HepG2 (cell line): ENCODE data around the gene ZNF491. TPM values are rescaled to one million over a fixed set of nuclear protein-coding genes. Genes with fewer than 3 reads are reported as not detected.

Experiments used
- ATAC-seq: fragments of 200-7000 bp; cut with Tn5 transposase; 3 replicates; pipeline ENCODE4 v1.9.1; 2020; ENCODE audit warnings: mild to moderate bottlenecking, moderate library complexity
- BruUV-seq: library from RNA; stranded (reverse); fragments of 400-500 nt; replicated peaks from 2 replicates; lab custom pipeline; 2021; lab: Mats Ljungman, UMichigan
- CTCF ChIA-PET: fragments of 300-600 bp; formaldehyde crosslinking; extraction: SDS; loops from one replicate; lab custom pipeline; 2021; ENCODE audit warnings: low total read pairs, inconsistent platforms, low intra/inter-chr PET ratio; lab: Yijun Ruan, JAX
- POLR2A ChIA-PET: fragments of 350-600 bp; sonication (Branson Sonifier 250); formaldehyde crosslinking; loops from one replicate; lab custom pipeline; 2020; ENCODE audit warnings: antibody characterized with exemption, inconsistent platforms; lab: Yijun Ruan, JAX
- DNase-seq: peaks from one replicate; pipeline ENCODE4 v3.0.0-alpha.2; 2015; ENCODE audit warnings: low spot score
- FAIRE-seq: peaks from 3 replicates; lab custom pipeline; 2011; peaks lifted over from hg19 to GRCh38; lab: Jason Lieb, UNC
- H2AFZ ChIP-seq: one replicate; pipeline ENCODE4 v1.6.1; 2011; ENCODE audit warnings: low read length, inconsistent platforms
- H3K27ac ChIP-seq: fragments of 300-600 bp; 3 replicates; pipeline ENCODE4 v1.8.0; 2011; ENCODE audit warnings: mixed run types, mild to moderate bottlenecking, mixed read lengths, low read length, inconsistent platforms; ENCODE audit not compliant: insufficient read depth; ENCODE audit errors: extremely low read length
- H3K27me3 ChIP-seq, 2 experiments: fragments of 200-600 bp in 1 of 2; 2 replicates in 1 of 2; 3 replicates in 1 of 2; pipeline versions ENCODE4 v1.6.0 to v1.8.0; 2011; ENCODE audit warnings: low read length in 2 of 2, mild to moderate bottlenecking in 2 of 2, moderate library complexity in 2 of 2, inconsistent platforms in 1 of 2; ENCODE audit not compliant: insufficient read depth in 2 of 2, control insufficient read depth in 1 of 2
- H3K36me3 ChIP-seq, 2 experiments: fragments of 200-600 bp in 1 of 2; replicated peaks in 1 of 2; 2 replicates in 1 of 2; 3 replicates in 1 of 2; pipeline versions ENCODE4 v1.5.1 to v1.8.0; 2011; ENCODE audit warnings: low read length in 2 of 2, inconsistent platforms in 1 of 2; ENCODE audit not compliant: insufficient read depth in 2 of 2, control insufficient read depth in 1 of 2
- H3K4me1 ChIP-seq: 2 replicates; pipeline ENCODE4 v1.5.1; 2012; ENCODE audit warnings: low read length, inconsistent platforms; ENCODE audit not compliant: insufficient read depth
- H3K4me2 ChIP-seq: 2 replicates; pipeline ENCODE4 v1.6.0; 2011; ENCODE audit warnings: low read depth, low read length, inconsistent platforms
- H3K4me3 ChIP-seq, 3 experiments: fragments of 200-600 bp in 1 of 3; sonication (generic), shearing (Covaris generic) in 1 of 3; replicated peaks in 1 of 3; 2 replicates each; pipeline ENCODE4 v1.5.1; 2011 to 2016; ENCODE audit warnings: low read length in 3 of 3, inconsistent platforms in 2 of 3, low read depth in 2 of 3, mild to moderate bottlenecking in 2 of 3, control low read depth in 1 of 3, mixed read lengths in 1 of 3; ENCODE audit not compliant: insufficient read depth in 1 of 3
- H3K79me2 ChIP-seq: one replicate; pipeline ENCODE4 v1.6.1; 2011; ENCODE audit warnings: low read length, inconsistent platforms; ENCODE audit not compliant: insufficient read depth
- H3K9ac ChIP-seq: 2 replicates; pipeline ENCODE4 v1.6.0; 2011; ENCODE audit warnings: mild to moderate bottlenecking, low read depth, low read length, inconsistent platforms; ENCODE audit not compliant: insufficient read depth
- H3K9me3 ChIP-seq: 2 replicates; pipeline ENCODE4 v1.5.1; 2012; ENCODE audit warnings: mild to moderate bottlenecking, low read length
- H4K20me1 ChIP-seq: 2 replicates; pipeline ENCODE4 v1.6.0; 2011; ENCODE audit warnings: inconsistent platforms, mild to moderate bottlenecking, low read length, moderate library complexity; ENCODE audit not compliant: insufficient read depth
- CBFB ChIP-seq: sonication (generic); formaldehyde crosslinking; IDR thresholded peaks from 2 replicates; pipeline ENCODE4 v1.4.0; 2020; ENCODE audit warnings: missing genetic modification reagents
- DMTF1 ChIP-seq: sonication (generic); formaldehyde crosslinking; IDR thresholded peaks from 2 replicates; pipeline ENCODE4 v1.4.0; 2020; ENCODE audit warnings: mild to moderate bottlenecking, missing genetic modification reagents
- FOSL2 ChIP-seq: sonication (generic); formaldehyde crosslinking; IDR thresholded peaks from 2 replicates; pipeline ENCODE4 v1.4.0; 2020; ENCODE audit warnings: missing genetic modification reagents
- FOXC1 ChIP-seq: sonication (generic); formaldehyde crosslinking; IDR thresholded peaks from 2 replicates; pipeline ENCODE4 v1.8.0; 2022; ENCODE audit warnings: mild to moderate bottlenecking, missing genetic modification reagents, borderline replicate concordance
- FOXK1 ChIP-seq: sonication (generic); formaldehyde crosslinking; IDR thresholded peaks from 2 replicates; pipeline ENCODE4 v1.4.0; 2020; ENCODE audit warnings: low read depth, missing genetic modification reagents, borderline replicate concordance
- FUBP1 ChIP-seq: sonication (generic); formaldehyde crosslinking; IDR thresholded peaks from 2 replicates; pipeline ENCODE4 v1.5.1; 2020; ENCODE audit warnings: missing genetic modification reagents, mild to moderate bottlenecking, borderline replicate concordance
- IRF1 ChIP-seq: sonication (generic); formaldehyde crosslinking; IDR thresholded peaks from 2 replicates; pipeline ENCODE4 v1.4.0; 2020; ENCODE audit warnings: low read depth, mild to moderate bottlenecking, missing genetic modification reagents
- MTF2 ChIP-seq: sonication (generic); formaldehyde crosslinking; IDR thresholded peaks from 2 replicates; pipeline ENCODE4 v1.5.0; 2020; ENCODE audit warnings: missing genetic modification reagents, borderline replicate concordance
- NCOA5 ChIP-seq: sonication (generic); formaldehyde crosslinking; IDR thresholded peaks from 2 replicates; pipeline ENCODE4 v1.4.0; 2020; ENCODE audit warnings: missing genetic modification reagents
- PLRG1 ChIP-seq: fragments of 450-650 bp; conservative IDR thresholded peaks from 2 replicates; pipeline ENCODE4 v1.6.1; 2016
- POLR2A ChIP-seq, 2 experiments: IDR thresholded peaks; 2 replicates each; pipeline ENCODE4 v1.6.1; 2011; ENCODE audit warnings: low read depth in 2 of 2, low read length in 2 of 2, mild to moderate bottlenecking in 1 of 2, moderate library complexity in 1 of 2; ENCODE audit not compliant: insufficient read depth in 1 of 2
- PREB ChIP-seq: sonication (generic); formaldehyde crosslinking; IDR thresholded peaks from 2 replicates; pipeline ENCODE4 v1.4.0; 2020; ENCODE audit warnings: missing genetic modification reagents
- SATB2 ChIP-seq: sonication (generic); formaldehyde crosslinking; IDR thresholded peaks from 2 replicates; pipeline ENCODE4 v1.5.0; 2020; ENCODE audit warnings: missing genetic modification reagents
- SRSF4 ChIP-seq: fragments of 200-400 bp; formaldehyde crosslinking; IDR thresholded peaks from one replicate; pipeline ENCODE4 v1.6.1; 2018; ENCODE audit warnings: mild to moderate bottlenecking, low read depth, low read length, moderate library complexity; ENCODE audit not compliant: poor library complexity, severe bottlenecking
- ZNF101 ChIP-seq: sonication (generic); formaldehyde crosslinking; IDR thresholded peaks from 2 replicates; pipeline ENCODE4 v1.4.0; 2020; ENCODE audit warnings: mild to moderate bottlenecking, low read depth, missing genetic modification reagents, borderline replicate concordance
- ZNF251 ChIP-seq: sonication (generic); formaldehyde crosslinking; IDR thresholded peaks from 2 replicates; pipeline ENCODE4 v1.9.0; 2021; ENCODE audit warnings: mild to moderate bottlenecking, missing genetic modification reagents
- ZNF484 ChIP-seq: sonication (generic); formaldehyde crosslinking; IDR thresholded peaks from 2 replicates; pipeline ENCODE4 v1.5.1; 2020; ENCODE audit warnings: mild to moderate bottlenecking, low read depth, missing genetic modification reagents, borderline replicate concordance
- ZNF567 ChIP-seq: sonication (generic); formaldehyde crosslinking; IDR thresholded peaks from 2 replicates; pipeline ENCODE4 v1.8.1; 2023; ENCODE audit warnings: mild to moderate bottlenecking, missing genetic modification reagents, borderline replicate concordance
- ZNF572 ChIP-seq: sonication (generic); formaldehyde crosslinking; IDR thresholded peaks from 2 replicates; pipeline ENCODE4 v1.5.1; 2020; ENCODE audit warnings: mild to moderate bottlenecking, missing genetic modification reagents
- ZNF839 ChIP-seq: sonication (generic); formaldehyde crosslinking; IDR thresholded peaks from 2 replicates; pipeline ENCODE4 v1.4.0; 2020; ENCODE audit warnings: missing genetic modification reagents, mild to moderate bottlenecking, borderline replicate concordance
- in situ Hi-C: cut with HindIII; loops from 2 replicates; pipeline ENCODE4 v1.10.0; 2017; ENCODE audit warnings: low pct_unique_long_range_greater_than_20kb; ENCODE audit not compliant: extremely low pct_ligation_motif_present
- intact Hi-C: fragments of 100-400 bp; cut with micrococcal nuclease; formaldehyde crosslinking; loops from one replicate; pipeline ENCODE4 v1.10.0; 2022; ENCODE audit not compliant: unreplicated experiment
- polyA plus RNA-seq, 8 experiments: library from polyadenylated mRNA; depleted of rRNA in 3 of 8; stranded (reverse) in 7 of 8; unstranded in 1 of 8; fragments of >200 nt; fragmentation: Illumina TruSeq in 4 of 8; extraction: Trizol in 4 of 8; gene quantifications; 2 replicates each; pipeline versions ENCODE4 v1.2.1 to v1.2.3, GENCODE V29; 2011 to 2016; ENCODE audit warnings: low read depth in 4 of 8, missing spikeins in 1 of 8, mixed read lengths in 1 of 8; ENCODE audit not compliant: insufficient read depth in 1 of 8
- total RNA-seq, 5 experiments: library from RNA; depleted of rRNA; stranded (reverse); fragments of >200 nt; fragmentation: Illumina TruSeq; extraction: Trizol; gene quantifications; 2 replicates each; pipeline ENCODE4 v1.2.3, GENCODE V29; 2016; ENCODE audit warnings: low read depth in 1 of 5

The ZNF491 gene
- total and polyA plus RNA-seq, 2 of the 13 experiments (the other 11 are each of a cell fraction or from before 2014, with no cell fraction given): 0.57 to 2.2 TPM

- no peak for TF ChIP-seq FOXK1 (CRISPR knock-in tag)
- TF ChIP-seq ZNF839 (CRISPR knock-in tag): no peak
- TF ChIP-seq IRF1 (CRISPR knock-in tag): no peak
- no peak for TF ChIP-seq FUBP1 (CRISPR knock-in tag)
- no peak for TF ChIP-seq PREB
Measured at GRCh38 chr19:11787536-11787935, 10.8 kb upstream of the ZNF491 start (continued).

GRCh38 chr19:11792942-11793341 is 5.4 kb upstream of the ZNF491 start:
- H3K27ac ChIP-seq: no peak overlapping the region
- no peak overlapping the region for H3K4me3 ChIP-seq
- FAIRE-seq: no peak
- no TSS peak for BruUV-seq
- ChIA-PET CTCF (no interaction called here), POLR2A (no interaction called here)
- H4K20me1 ChIP-seq: no peaks in the 10 kb centered on the region
- H3K79me2 ChIP-seq: no peaks in the 10 kb centered on the region
- no peak overlapping the region for H3K4me2 ChIP-seq
- no peaks in the 10 kb centered on the region for H3K9me3 ChIP-seq
- H3K27me3 ChIP-seq: no peaks in the 10 kb centered on the region
- no peak overlapping the region for H3K9ac ChIP-seq
- H2AFZ ChIP-seq: no peak overlapping the region
- DNase-seq: no peak
- no peaks in the 10 kb centered on the region for H3K36me3 ChIP-seq
- in situ Hi-C loops: no loop called here
- no peak for ATAC-seq
- peaks cover 26% of the 10 kb centered on the region for H3K4me1 ChIP-seq
- intact Hi-C loops: no loop called here
- TF ChIP-seq DMTF1 (CRISPR knock-in tag) (no peak), SRSF4 (no peak), NCOA5 (CRISPR knock-in tag) (no peak), CBFB (CRISPR knock-in tag) (no peak), SATB2 (no peak), ZNF484 (CRISPR knock-in tag) (no peak), ZNF251 (CRISPR knock-in tag) (no peak), PLRG1 (no peak), FOSL2 (CRISPR knock-in tag) (no peak), MTF2 (CRISPR knock-in tag) (no peak), ZNF567 (CRISPR knock-in tag) (no peak), ZNF572 (no peak), FOXC1 (CRISPR knock-in tag) (no peak), POLR2A (IDR thresholded peaks at IDR 0.05; ENCODE audit: insufficient read depth in 1 of 2, low read depth in 2 of 2, low read length in 2 of 2) (no peak), ZNF101 (no peak)
